Stimulated activated CD4-positive, alpha-beta T cell treated with anti-CD3 and anti-CD28 coated beads, Interleukin-12 subunit alpha, Interleukin-12 subunit beta, amount 100 ng/mL, for 4 hours (primary cell): ENCODE measurements around the gene KCTD5.
"Not testable (repeated sequence)": the region's sequence is repeated elsewhere in the genome, so short reads cannot be mapped to it uniquely, and the experiment has no call there.

ENCODE experiments used
- DNase-seq: peaks from one replicate; pipeline ENCODE4 v3.0.0-alpha.2; 2020

Gene KCTD5, protein sequence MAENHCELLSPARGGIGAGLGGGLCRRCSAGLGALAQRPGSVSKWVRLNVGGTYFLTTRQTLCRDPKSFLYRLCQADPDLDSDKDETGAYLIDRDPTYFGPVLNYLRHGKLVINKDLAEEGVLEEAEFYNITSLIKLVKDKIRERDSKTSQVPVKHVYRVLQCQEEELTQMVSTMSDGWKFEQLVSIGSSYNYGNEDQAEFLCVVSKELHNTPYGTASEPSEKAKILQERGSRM

DNA sequence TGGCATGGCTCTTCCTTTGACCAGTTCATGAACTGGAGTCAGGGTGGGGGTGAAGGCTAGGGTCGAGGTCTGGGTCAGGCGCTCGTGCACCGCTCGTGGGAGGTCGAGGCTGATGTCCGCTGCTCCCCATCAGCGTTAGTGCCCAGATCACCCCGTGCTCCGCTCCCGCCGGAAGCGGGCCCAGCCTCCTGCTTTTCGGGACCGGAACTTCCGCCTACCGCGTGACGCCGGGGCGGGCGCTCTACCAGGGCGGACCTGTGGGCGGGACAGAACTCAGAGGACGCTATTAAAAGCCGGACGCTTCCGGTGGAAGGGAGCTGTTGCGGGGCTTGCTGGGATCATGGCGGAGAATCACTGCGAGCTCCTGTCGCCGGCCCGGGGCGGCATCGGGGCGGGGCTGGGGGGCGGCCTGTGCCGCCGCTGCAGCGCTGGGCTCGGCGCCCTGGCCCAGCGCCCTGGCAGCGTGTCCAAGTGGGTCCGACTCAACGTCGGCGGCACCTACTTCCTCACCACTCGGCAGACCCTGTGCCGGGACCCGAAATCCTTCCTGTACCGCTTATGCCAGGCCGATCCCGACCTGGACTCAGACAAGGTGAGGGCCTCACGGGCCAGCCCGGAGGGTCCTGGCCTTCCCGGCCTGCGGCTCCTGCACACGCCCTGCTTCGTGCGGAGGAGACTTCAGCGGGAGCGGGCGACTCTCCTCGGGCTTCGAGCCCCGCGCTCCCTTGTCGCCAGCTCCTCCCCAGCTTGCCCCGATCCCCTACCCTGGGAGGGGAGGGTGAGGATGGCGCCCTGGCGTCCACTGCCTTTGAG is at the start of gene KCTD5:
Gene KCTD5, plus strand, starts transcription at position 315 of the 813 bp plus-strand sequence. Its CDS starts 26 bp downstream, at position 341.
- peak; percentile 96 for DNase-seq

DNA sequence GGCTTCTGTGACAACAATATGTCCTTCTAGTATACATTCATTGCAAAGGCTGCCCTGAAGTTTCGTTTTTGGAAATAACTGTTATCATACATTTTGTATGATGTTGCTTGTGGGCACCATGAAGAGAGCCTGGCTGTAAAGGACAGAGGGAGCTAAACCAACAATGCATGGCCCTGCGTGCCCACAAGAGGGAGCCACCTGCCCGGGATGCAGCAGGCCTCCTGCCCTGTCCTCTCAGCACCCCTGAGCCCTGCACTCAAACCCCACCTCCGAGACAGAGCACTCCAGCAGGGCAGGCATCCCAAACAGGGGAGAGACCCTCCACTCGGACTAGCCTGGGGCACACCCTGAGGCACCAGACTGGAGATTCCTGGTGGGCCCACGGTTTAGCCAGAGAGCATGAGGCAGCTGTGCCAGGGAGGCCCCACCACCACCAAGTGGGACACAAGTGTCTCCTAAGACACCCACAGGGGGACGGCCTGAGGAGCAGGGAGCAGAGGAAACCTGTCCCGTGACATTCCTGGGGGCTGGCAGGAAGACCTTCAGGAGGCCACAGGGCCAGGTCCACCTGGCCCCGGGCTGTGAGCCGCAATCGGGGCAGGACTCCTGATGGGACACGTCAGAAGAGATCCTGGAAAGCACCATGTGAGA is 43.1 kb upstream of the KCTD5 start:
- peak; percentile 39 for DNase-seq

DNA sequence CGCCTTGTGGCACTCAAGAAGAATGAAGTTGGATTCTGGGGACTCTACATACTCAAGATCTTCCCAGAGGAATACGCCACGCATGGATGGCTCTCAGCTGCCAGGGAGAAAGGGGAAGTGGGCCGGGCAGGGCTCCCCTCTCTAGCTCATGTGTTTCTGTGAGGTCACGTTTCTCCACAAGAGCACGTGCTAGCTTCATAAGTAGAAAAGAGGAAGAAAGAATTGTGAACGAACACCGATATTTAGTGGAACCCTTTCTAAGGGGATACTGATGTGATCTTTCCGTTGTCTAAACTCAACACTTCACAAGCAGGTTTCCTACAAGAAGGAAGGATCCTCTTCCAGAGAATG is 42.6 kb upstream of the KCTD5 start:
- not testable (repeated sequence) for DNase-seq

DNA sequence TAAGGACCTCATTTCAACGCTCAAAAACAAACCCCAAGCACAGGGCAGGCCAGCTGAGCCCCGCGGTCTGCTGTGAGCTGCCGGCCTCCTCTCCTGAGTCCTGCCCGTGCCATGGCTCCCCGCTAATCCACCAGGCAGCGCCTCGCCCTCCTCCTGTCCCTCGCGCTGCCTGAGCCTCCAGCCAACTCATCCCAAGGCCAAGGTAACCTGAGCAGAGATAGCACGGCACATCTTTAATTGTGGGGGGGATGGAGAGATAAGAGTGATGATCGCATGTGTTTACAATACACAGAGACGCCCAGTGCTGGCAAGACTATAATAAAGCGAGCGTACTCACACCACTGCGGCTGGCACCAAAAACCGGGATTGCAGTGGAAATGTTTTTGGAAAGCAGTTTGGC is 39.8 kb upstream of the KCTD5 start:
- DNase-seq: not testable (repeated sequence)

DNA sequence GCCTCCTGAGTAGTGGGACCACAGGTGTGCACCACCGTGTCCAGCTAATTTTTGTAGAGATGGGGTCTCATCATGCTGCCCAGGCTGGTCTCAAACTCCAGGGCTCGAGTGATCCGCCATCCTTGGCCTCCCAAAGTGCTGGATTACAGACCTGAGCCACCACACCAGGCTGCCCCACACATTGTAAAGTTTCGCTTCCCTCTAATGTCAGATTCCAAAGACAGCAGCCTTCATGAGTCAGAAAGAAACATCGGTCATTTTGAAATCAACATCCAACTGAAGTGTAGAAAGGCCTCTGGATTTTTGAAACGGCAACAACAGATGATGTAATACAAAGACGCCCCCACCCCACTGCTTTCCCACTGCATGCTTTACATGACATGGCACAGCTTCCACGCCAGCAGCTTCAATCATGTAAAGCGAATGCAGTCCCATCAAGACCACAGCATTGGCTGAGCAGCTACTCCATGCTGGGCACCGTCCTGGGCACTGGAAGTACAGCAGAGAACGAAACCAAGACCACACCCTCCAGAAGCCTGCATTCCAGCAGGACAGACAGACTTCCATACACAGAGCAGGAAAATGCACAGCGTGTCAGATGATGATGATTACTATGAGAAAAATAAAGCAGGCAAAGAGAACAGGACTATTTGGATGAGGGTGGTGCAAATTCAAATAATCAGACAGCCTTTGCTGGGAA is 37.4 kb upstream of the KCTD5 start:
- DNase-seq: not testable (repeated sequence)

GRCh38 chr16:2651268-2651871 is 31.0 kb upstream of the KCTD5 start:
- not testable (repeated sequence) for DNase-seq

DNA sequence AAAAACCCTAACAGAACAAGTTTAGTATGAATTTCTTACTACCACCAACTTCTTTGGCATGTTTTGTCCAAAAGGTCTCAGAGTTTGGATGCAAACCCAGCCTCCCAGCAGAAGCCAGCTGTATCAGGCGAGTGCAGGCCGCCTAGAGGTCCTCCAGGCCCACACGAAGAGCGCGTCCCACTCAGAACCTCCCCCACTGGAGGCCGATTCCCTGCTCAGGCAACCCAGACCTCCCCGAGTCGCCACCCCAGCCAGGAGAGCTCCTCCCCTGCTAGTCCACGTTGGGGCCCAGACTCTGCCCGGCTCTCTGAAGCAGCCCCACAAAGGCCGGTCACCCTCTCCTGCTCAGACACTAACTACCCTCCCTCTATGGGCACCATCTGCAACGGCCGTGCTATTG is 28.4 kb upstream of the KCTD5 start:
- not testable (repeated sequence) for DNase-seq

DNA sequence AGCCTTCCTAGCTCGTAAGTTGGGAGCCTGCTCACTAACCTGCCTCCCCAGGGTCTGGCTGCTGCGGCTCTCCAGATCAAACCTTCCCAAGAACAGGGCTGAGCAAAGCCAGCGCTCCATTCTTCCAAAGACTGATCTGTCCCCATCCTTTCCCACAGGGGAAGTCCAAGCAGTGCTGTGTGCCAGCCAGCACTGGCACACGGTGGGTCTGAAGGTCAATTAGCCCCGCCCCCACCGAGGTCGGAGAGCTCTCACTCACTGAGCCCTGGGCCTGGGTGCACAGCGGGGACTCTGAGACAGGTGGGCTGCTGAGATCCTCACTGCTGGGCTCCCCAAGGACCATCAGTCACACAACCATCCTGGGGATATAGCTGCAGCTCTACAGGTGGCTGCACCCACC is 27.4 kb upstream of the KCTD5 start:
- DNase-seq: not testable (repeated sequence)

DNA sequence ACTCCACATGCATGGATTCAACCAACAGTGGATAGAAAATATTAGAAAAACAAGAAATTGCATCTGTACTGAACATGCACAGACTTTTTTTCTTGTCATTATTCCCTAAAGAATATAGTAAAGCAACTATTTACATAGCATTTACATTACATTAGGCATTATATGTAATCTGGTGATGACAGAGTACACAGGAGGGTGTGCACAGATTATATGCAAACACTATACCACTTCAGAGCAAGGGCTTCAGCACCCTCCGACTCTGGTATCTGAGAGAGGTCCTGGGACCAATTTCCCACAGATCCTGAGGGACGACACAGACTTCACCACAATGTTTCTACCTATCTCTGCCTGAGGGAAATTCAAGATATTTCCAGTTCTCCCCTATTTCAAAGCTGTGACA is 25.3 kb upstream of the KCTD5 start:
- no peak for DNase-seq

DNA sequence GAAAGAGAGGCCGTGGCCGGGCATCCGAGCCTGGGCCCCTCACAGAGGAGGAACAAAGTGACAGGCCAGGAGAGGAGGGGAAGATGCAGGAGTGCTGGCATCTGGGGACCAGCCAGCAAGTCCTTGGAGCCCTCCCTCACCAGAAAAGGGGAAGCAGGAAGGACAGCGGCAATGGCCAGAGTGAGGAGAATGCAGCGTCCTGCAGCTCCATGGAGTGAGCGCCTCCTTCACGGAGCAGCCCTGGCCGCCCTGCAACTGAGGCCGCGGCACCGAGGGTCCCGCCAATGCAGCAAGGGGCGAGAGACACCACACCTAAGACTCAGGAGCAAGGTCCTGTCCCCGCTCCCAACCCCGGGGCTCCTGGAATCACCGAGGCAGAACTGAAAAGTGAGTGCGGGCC is 24.5 kb upstream of the KCTD5 start:
- not testable (repeated sequence) for DNase-seq

DNA sequence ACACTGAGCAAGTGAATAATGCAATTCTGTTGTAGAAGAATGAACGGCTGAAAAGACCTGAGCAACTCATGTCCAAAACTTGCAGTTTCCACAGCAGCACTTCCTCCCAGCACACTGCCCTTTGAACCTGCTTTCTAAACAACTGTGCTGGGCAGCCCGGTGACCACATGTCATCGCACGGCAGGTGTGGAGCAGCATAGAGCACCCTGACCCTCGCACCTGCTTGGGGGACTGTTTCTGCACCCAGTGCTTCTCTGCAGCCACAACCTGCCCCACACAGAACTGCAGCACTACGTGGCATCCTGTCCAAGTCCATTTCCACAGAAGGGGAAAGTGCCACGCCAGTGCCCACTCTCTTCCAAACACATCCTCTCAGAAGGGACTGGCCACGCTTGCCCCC is 22.8 kb upstream of the KCTD5 start:
- DNase-seq: not testable (repeated sequence)

DNA sequence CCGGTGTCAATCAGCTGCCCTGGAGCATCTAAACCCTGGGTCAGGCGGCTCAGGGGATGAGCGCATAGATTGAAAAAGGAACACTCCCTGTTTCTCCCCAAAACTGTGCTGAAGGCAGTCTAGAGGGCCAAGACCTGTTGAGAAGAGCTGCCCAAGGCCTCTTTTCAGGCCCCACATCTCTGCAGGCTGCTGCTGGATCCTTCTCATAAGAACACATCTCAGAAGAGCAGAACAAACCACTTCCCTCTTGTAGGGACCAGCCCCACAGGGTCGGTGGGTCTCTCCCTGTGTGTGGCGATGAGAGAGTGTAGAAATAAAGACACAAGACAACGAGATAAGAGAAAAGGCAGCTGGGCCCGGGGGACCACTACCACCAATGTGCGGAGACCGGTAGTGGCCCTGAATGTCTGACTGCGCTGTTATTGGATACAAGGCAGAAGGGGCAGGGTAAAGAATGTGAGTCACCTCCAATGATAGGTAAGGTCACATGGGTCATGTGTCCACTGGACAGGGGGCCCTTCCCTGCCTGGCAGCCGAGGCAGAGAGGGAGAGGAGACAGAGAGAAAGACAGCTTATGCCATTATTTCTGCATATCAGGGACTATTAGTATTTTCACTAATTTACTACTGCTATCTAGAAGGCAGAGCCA is 22.2 kb upstream of the KCTD5 start:
- DNase-seq: not testable (repeated sequence)

GRCh38 chr16:2660755-2661373 is 21.5 kb upstream of the KCTD5 start:
- DNase-seq: not testable (repeated sequence)

DNA sequence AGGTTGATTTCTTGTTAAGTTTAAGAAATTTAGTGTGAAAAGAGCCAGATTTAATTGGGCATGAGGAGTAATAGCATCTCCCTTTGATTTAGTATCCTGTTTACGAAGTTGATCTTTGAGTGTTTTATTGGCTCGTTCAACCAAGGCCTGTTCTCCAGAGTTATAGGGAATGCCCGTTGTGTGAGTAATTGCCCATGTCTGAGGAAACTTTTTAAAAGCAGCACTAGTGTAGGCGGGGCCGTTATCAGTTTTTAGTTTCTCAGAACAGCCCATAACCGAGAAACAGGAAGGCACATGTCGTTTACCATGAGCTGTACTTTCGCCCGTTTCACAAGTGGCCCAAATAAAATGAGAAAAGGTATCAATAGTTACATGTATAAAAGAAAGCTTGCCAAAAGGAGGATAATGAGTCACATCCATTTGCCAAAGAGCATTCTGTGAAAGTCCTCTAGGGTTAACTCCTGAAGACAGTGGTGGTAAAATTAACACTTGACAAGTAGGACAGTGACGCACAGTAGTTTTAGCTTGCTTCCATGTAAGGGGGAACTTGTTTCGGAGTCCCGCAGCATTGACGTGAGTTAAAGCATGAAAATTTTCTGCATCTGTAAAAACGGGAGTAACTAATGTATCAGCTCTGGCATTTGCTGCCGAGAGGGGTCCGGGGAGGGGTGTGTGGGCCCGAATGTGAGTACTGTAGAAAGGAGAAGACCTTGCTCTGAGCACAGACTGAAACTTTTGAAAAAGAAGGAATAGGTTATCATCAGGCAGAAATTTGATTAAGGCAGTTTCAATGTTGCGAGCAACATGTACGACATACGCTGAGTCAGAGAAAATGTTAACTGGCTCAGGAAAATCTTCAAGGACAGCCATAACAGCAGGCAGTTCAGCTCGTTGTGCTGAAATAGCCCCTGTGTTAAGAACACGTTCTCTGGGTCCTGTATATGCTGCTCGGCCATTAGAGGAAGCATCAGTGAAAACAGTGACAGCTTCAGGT is 18.5 kb upstream of the KCTD5 start:
- no peak for DNase-seq

- no peak for DNase-seq
Measured at GRCh38 chr16:2664574-2664982, 17.7 kb upstream of the KCTD5 start.

- not testable (repeated sequence) for DNase-seq
Measured at GRCh38 chr16:2666671-2667070, 15.7 kb upstream of the KCTD5 start.

- not testable (repeated sequence) for DNase-seq
Measured at GRCh38 chr16:2669587-2669986, 12.7 kb upstream of the KCTD5 start.

GRCh38 chr16:2670017-2670416 is 12.3 kb upstream of the KCTD5 start:
- DNase-seq: peak; percentile 56

- DNase-seq: not testable (repeated sequence)
Measured at GRCh38 chr16:2671193-2671592, 11.1 kb upstream of the KCTD5 start.

GRCh38 chr16:2671741-2672140 is 10.6 kb upstream of the KCTD5 start:
- no peak for DNase-seq
